CD1c-positive myeloid dendritic cell (primary cell): Measurements from ENCODE around the gene CPXM2.

ENCODE experiments used
- DNase-seq: peaks from one replicate; pipeline ENCODE4 v3.0.0-alpha.2; 2016; ENCODE audit errors: extremely low spot score

CPXM2 gene

DNA sequence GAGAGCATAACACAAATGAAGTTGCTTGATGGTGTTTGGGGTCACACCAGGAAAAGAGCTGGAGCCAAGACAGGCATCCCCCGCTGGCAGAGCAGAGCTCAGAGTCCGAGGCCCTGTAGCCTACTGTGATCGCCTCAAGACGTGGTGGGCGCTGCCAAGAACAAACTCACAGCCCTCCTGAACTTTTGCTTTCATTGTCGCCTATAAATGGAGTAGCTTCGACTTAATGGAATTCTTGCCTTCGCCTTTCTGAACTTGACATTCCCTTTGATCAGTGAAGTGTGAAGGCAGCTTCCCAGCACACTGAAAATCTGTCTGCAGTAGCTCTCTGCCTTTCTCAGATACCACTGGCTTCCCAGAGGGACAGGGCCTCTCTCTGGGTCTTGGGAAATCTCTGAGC lies 21.3 kb downstream of the CPXM2 start:
- no peak for DNase-seq

DNA sequence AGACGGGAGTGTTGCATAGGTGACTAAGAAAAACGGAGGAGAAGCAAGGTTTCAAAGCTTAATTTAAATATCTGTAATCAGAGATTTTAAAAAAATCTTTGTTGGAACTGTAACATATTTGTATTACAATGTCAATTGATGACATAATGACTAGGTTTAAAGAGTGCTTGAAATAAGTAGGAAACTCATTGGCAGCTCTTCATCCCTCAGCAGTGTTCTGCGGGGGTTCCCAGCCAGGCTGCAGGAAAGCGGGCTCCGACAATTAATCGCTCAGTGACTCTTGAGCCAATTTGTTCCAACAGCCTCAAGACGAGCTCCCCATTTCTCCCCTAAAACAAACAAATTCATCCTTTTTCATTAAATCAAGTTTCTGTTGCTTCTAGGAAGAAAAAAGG lies 22.6 kb downstream of the CPXM2 start:
- DNase-seq: no peak

DNA sequence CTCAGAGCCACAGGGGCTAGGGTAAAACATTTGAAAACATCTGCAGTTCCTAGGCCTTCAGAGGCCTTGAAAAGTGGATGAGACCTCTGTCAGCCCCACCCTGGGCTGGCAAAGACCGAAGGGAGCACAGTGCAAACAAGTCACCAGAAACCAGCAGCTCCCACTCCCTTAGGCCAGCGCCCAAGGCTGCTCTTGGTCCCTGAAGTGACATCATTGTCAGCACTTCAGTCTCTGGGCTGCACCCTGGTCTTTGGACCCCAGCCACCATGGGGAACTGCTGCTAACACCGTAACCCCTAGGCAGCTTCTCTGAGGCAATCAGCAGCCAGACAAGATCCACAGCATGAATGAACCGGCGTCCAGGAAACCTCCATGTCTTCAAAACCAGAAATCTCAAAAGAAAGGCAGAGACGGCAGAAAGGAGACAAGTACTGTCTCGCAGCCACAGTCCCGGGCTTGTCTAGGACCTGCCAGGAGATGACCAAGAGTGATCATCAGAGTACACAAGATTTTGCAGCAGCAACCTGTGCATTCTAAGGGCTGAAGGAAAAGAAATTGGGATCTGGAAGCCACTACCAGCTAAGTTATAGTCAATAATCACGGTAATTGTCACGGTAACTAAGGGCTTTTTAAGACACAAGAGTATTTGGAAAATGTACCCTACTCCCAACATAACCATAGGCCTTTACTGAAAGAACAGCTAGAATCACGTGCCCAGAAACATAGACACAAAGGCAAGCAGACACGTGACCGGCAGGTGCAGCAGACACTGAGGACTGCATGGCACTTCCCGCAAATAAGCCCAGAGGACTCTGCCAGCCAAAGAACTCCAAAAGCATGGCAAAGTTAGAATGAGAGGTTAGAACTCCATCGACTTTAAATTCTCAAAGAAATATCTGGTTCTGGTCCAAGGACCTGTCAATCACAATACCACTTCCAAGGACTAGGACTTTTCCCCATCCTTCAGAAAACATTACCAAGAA lies 23.3 kb downstream of the CPXM2 start:
- no peak for DNase-seq

DNA sequence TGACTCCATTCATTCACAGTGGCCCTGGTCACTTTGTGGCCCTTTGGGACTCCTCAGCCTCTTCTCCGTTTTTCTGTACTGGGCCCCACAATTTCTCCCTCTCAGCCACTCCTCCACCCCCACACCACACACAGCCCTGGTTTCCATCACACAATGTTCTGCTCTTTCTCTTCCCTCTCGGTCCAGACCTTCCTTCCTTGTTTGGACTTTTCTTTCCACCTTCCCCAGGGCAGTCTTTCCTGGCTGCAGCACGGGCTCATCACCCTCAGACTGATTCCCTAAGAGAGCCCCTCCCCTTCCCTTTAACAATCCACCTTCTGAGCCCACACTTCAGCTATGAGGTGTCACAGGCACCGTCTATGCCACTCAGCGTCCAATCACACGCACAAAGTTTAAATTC lies 25.7 kb downstream of the CPXM2 start:
- DNase-seq: no peak

DNA sequence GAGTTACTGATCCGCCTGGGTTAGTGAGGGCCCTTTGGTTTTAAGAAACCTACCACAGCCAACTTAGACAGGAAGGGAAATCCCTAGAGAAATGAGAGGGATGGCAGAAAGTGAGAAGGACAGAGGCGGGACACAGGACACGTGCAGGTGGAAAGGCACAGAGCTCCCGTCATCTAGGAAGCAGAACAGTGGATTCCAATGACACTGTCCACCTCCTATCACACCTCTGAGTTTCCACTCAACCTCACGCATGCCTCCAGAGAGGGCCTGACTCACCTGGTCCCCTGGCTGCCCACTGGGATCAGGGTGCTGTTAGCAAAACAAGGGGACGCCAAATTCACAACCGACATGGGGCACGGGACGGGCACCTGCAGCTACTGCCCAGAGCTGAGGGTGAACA lies 26.3 kb downstream of the CPXM2 start:
- no peak for DNase-seq

DNA sequence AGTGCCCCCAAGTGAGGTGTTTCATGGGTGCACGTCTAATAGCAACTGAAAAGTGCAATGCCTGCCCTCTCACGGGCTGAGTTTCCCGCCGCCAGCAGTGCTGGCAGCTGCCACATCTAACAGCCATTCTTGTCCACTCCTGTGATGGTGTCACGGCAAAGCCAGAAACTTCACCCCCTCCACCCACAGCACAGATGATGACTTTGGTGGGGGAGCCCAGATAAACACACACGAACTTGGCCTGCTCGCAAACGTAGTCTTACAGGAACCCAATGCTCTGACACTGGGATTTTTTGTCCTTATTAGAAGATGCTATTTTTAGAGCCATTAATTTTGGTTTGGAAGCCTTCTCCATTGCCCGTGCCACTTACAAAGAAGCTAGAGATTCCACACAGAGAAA lies 26.7 kb downstream of the CPXM2 start:
- DNase-seq: no peak

DNA sequence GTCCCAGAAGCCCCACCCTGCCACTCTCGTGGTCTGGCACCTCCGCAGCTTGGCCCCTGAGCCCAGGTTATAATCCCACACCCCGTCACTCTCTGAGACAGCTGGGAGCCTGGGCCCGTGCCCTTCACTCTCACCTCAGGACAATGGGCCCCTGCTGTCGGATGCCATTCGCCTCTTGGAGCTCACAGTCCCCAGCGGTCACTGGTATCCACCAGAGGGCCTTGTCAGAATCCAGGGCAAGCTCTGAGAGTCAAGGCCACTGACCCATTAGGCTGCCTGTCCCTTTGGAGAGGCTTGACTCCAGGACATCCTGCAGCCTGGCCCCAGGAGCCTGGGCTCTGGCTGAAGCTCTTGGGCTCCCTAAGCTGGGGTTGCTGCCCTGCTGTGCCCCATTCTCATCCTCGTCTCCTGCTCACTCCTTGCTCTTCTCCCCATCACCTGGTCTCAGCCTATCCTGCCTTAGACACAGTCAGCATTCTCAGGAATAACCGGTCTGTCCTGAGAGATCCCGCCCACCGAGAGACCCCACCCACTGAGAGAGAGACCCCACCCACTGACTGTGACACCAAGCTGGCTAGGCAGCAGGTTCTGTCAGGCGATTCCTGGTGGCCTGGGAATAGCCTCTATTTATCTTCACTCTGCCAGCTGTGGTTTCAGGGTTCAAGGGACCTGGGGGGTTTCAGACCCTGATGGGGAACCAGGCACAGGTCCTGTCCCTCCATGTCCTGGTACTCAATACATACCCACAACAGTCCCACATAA lies 27.7 kb downstream of the CPXM2 start:
- no peak for DNase-seq

DNA sequence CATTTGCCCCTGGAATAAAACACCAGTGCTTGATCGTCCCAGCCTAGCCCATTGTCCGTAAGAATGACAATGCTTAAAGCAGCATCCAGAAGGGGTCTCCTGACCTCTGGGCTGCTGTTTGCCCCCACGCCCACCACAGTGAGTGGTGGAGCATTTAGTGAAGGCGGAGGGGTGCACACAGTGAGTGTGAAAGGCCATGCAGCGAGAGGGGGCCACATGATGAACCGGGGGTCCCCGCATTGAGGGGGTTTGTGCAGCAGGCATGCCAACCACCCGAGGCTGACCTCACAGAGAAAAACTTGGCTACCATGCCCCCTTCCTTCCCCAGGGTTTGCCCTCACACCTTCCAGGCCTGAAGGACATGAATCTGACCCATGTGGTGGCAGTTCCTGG lies 28.4 kb downstream of the CPXM2 start:
- DNase-seq: no peak

DNA sequence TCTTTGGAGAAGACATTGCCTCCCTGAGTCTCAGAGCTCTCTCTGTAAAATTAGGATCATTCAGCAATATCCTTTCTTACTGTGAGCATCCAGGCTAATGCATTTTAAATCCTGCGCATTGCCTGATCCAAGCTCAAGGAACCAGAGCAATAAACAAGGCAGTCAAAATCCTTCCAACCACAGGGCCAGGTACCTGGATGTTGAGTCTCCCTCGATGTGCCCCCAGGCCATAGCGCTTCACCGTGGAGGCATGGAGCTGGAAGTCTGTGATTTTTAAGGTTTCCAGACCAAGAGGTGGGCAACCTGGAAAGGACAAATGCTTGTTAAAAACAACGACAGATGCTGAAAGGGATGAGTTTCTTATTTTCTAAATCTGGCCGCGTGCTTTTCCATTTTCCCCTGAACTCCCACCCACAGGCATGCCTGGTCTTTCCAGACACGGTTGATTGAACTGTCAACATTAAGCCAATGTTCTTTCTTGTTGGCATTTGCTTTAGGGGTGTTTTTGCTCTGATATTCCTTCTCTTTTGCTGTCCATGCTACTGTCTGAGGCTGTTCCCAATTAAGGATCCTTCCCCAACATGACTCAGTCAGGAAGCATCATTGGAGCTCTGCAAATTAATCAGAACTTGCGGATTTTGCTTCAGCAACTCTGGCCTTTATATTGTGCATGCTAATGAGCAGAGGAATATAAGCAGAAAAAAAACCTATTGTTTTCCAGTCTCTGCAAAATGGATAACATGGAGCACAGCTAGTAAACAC lies 29.0 kb downstream of the CPXM2 start:
- DNase-seq: no peak

DNA sequence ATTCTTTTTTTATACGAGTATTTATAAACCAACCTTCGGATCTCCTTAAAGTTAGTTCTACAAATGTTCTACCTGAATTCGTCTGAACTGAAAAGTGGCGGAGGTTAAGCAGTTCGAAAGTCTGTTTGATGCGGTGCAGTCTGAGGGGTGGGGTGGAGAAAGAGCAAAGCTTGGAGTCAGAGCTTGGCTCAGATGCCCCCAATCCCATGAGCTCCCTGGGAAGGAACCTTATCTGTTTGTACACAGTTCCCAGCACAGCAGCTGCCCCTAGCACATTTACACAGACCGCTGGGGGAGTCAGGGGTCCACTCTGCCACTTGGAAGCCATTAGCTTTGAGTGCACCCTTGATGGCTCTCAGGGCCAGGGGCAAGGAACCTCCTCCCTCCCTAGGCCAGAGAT lies 30.8 kb downstream of the CPXM2 start:
- DNase-seq: no peak

GRCh38 chr10:123860209-123860608 lies 31.4 kb downstream of the CPXM2 start:
- no peak for DNase-seq

DNA sequence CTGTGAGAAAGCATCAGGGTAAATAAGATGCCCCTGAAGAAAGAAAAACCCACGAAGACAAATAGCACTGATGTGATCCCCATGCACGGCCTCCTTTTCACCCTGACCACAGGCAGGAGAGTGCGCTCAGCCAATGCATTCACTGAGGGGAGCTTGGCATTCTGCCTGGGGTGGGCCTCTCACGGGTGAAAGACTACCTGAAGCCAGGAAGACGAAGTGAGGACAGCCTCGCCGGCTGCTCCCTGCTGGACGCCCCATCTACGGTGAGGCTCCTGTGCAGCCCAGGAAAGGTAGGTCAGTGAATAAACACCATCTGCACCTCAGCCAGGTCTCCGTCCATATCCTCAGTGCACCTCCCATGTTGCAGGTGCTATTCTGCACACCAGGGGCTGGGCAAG lies 32.0 kb downstream of the CPXM2 start:
- no peak for DNase-seq

- no peak for DNase-seq
Observed at GRCh38 chr10:123858907-123859652, 32.5 kb downstream of the CPXM2 start.

DNA sequence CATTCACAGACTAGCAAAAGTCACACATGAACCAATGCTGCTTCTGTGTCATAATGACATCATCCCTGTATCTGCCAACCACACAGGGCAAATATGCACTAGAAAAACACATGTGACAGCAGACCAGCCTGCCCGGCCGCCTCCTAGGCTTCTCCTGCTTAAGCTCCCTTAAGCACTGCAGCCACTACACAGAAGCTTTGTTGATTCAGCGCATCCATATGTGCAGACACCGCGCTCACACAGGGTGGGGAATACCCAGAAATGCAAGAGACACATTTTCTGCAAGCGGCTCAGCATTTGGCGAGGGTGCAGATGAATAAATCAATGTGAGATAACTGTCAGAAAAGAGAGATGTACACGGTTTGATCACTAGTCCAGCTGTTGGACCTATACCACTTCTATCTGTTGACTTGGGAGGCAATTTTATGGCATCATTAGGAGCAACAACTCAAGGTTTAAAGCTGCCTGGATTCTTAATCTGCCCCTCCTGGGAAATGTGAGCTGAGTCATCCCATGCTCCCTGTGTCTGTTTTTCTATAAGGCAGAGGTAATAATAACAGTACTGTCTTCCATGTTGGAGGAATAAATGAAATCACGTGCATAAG lies 33.4 kb downstream of the CPXM2 start:
- no peak for DNase-seq

- no peak for DNase-seq
Observed at GRCh38 chr10:123857616-123858015, 34.0 kb downstream of the CPXM2 start.

DNA sequence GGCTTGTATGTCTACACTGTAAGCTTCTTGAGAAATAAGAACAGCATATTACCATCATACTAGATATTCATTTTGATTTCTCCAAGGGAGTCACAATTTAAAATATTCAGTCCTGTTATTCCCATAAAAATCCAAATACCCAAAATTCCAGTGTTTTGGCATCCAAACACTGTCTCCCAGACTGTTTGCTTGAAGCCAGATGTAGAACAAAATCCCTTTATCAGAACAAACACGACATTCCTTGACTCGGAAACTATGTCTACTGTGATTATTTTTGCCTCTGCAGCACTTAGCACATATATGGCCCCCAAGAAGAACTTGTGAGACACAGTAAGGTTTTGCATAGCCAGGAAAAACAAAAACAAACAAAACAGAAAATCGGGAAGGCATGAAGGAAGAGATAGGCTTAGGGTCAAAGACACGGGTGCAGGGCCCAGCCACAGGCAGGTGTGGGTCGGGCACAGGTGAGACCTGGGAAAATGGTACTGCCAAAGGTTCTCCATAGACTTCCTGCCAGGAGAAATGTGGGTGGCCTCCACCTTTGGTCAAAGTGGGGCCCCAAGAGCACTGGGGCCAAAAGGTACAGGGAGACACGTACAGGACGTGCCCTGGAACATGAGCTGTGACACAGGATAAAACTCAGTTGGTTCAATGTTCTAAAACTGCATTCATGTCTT lies 36.5 kb downstream of the CPXM2 start:
- no peak for DNase-seq

DNA sequence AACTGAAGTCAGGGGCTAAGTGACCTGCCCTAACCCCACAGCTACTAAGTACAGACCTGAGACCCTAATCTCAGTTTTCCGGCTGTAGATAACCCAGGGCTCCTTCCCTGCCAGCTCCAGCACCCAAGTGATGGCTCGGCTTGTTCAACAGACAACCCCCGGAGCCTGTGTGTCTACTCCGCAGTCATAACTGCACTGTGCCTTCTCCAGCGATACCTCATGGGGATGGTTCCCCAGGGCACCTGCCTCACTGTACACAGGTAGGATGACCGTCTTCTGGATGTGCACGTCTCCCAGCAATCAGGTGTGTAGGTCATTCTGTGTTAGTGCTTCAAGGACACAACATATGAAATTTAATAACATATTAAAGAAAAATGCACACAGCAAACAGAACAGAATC lies 37.1 kb downstream of the CPXM2 start:
- DNase-seq: no peak

DNA sequence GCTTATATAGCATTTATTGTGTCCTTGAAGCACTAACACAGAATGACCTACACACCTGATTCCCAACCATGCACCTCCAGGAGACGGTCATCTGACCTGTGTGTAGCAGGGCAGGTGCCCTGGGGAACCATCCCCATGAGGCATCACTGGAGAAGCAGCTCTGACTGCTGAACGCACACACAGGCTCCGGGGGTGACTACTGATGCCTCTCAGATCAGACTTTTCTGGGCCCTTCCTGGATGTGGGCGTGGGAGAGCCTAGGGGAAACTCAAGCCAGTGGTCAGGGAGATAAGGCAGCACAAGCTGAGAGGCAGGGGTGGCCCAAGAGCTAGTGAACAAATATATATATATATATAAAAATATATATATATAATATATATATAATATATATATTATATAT lies 37.6 kb downstream of the CPXM2 start:
- DNase-seq: no peak

DNA sequence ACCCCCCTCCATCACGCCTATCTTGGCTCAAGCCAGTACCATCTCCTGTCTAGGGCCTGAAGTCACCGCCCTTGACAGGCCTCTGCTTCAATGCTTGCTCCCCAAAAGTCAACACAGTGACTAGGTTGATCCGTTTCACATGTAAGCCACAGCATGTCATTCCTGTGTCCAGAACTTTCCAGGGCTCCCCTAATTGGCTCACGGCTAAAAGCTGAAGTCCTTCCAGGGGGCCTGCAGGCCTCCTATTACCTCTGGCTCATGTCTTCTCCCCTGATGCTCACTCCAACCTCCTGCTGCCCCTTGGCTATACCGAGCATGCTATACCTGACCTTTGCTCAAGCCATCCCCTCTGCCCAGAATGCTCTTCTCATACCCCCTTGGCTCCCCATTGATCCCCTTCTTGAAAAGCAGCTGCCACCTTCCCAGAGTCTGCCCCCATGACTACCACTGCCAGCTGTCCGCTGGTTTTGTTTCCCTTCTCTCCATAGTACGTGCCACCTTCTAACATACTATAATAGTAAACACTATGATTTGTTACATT lies 39.1 kb downstream of the CPXM2 start:
- no peak for DNase-seq
